IPS DF 4.7 (cell line): ENCODE measurements around the gene HTR1B.

Experiments
- DNase-seq: peaks from one replicate; pipeline ENCODE4 v3.0.0-alpha.2; 2013; ENCODE audit warnings: low spot score; ENCODE audit errors: extremely low read depth

The HTR1B gene, protein sequence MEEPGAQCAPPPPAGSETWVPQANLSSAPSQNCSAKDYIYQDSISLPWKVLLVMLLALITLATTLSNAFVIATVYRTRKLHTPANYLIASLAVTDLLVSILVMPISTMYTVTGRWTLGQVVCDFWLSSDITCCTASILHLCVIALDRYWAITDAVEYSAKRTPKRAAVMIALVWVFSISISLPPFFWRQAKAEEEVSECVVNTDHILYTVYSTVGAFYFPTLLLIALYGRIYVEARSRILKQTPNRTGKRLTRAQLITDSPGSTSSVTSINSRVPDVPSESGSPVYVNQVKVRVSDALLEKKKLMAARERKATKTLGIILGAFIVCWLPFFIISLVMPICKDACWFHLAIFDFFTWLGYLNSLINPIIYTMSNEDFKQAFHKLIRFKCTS

DNA sequence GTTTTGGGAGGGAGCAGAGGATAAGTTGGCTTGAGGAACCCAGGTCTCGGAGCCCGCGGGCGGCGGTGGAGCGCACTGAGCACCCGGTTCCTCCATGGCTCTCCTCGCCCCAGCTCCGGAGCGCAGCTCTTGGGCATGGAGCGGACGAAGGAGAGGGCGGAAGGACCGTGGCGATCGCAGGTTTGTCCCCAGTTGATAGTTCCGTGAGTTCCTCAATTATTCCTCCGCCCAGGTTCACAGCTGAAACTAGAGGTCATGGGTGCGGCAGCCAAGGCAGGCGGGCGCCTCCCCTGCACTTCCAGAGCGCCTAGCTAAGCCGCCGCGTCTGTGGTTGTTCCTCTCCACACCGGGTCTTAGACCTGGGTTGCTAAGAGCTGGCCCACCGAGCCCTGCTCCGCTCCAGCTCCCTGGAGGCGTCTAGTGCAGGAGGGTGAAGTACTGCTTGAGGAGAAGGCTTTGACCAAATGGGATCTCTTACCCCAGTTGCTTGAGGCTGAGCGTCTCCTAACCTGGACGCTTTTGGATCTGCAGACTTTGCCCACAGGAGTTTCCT, at the start of gene HTR1B:
TSS of gene HTR1B (minus strand) at position 184 of the 553 bp plus-strand sequence. CDS start at position 96, 88 bp downstream.
- DNase-seq: no peak

GRCh38 chr6:77512554-77512953, 49.3 kb upstream of the HTR1B start:
- DNase-seq: no peak

- DNase-seq: no peak
Observed at GRCh38 chr6:77511860-77512259, 48.6 kb upstream of the HTR1B start.

GRCh38 chr6:77502981-77503380, 39.7 kb upstream of the HTR1B start:
- no peak for DNase-seq

- DNase-seq: no peak
Observed at GRCh38 chr6:77492530-77492929, 29.2 kb upstream of the HTR1B start.

DNA sequence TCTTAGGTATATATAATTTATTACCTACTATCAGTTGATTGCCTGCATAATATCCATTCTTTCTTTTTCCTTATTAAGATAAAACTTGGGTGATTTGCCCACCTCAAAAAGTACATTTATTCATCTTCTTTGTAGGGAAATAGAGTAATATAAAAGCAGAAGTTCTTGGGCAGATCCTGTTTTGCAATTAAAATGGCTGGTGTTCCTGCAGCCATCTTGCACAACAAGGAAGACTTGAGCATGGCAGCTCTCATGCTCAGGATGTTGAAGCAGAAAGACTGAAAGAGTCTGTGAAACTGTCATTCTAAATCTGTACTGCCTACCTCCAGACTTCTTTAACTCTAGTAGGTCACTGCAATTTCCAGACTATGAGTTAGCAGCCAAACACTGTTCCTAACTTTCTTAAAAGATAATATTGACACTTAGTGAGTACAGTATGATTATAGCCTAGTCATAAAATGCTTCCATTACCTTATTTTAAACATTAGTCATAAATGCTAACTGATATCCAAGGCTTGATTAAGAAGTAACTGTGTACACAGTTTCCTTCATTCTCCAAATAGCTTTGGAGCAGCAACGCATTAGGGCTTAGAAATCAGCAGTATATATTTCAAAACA, 24.6 kb upstream of the HTR1B start:
- no peak for DNase-seq

GRCh38 chr6:77482981-77483380, 19.7 kb upstream of the HTR1B start:
- DNase-seq: no peak

DNA sequence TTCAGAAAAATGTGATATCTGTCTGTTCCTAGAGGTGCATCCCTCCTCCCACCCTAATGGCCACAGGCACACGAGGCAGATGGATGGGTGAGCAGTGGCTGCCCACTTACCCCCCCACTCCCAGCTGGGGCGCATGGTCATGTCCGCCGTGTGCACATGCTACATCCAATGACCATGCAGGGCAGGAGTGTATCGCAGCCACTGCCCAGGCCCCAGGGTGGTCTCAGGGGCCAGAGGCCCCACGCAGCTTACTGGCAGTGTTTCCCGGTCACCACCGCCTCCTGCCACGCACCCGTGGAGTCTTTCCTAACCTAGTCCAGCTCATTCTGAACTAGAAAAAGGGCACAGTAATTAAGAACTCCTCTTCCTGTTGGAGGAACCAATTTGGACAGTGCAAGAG, 11.7 kb upstream of the HTR1B start:
- no peak for DNase-seq

GRCh38 chr6:77474286-77474956, 11.1 kb upstream of the HTR1B start:
- no peak for DNase-seq

DNA sequence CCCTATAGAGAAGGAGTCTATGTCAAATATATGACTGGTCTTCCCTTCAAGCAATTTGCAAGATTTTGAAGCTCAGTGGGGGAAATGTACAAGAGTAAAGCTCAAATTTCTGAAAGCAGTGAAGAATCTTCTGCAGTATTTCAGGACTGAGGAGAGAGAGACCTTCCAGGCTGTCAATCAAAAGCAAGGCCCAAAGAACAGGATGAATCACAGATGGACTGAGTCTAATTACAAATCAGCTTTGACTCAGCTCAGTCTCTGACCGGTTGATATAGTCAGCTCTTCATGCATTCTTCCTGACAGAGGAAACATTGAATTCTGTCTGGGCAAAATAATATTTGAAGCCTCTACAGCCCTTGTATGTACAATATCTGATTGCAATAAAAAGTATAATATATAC, 7.7 kb upstream of the HTR1B start:
- DNase-seq: no peak

DNA sequence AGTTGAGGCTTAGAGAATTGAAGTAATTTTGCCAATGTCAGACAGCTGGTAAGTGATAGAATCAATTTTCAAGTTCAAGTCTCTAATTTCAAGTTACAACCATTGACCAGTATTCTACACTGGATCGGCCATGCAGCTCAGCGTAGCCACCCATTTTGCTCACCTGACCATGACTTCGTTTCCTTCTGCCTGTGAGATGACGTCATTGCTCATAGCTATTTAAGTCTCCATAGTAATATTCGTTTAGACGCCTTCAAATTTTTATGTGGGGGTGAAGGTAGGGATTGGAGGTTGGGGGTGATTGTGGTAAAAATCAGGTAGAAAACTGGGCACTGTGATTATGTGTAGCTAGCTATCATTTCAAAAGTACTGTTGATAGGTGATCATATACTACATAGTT, 5.6 kb upstream of the HTR1B start:
- DNase-seq: no peak

DNA sequence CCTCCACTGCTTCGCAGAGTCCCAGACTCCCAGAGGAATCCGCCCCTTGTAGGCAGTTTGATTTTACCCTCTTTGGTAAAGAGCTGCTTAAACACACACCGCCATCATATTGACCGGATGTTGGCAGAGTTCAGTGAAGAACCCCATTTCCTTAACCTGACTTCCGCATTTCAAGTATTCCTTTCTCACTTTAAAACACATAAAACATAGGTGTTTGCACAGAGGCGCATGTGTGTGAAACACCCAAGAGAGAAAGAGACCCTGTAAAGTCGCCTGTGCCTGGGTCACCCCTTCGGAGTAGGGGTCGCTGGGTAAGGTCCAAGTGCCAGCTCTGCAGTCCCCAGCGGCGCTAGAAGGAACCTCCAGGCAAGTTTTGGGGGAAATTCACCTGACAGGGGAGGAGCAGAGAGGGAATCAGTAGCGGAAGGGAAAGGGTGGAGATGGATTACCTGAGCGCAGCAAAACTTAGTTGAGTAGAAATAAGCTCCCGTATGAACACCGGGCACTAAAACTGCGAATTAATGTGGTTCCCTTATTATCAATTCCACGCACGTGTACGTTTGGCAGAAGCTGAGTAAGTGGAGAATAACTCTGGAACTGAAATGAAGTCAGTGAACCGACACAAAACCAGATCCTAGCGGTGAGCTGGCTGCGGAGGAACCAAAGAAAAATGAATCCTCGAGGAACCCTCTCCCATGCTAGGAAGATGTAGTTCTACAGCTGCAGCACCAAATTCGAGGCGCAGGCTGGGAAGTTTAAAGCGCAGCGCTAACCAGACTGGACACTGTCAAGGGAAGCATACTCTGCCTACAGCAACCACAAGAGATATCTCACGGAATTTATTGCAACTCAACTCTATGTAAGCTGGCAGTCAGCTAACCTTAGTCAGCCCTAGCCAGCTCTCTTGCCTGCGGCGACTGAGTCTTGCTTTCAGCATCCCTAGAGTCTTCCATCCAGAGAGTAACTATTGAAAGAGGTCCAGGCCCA, 3.5 kb upstream of the HTR1B start:
- DNase-seq: no peak

DNA sequence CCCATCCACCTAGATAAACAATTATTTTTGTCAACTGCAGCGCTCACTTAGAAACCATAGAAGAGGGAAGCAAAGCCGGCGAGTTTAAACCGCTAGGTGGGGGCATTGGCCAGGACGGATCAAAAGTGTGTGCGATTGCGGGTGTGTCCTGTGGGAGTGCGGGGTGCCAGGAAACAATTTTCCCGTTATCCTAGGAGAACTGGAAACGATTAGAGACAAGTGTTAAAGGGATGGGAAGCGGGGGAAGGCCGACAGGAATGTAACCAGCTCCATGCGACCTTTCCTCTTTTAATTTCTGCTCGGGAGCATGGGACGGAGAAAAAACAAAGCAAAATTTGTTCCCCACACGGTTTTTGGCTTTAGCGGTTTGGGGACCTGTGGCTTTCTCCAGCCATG, 2.8 kb upstream of the HTR1B start:
- no peak for DNase-seq

DNA sequence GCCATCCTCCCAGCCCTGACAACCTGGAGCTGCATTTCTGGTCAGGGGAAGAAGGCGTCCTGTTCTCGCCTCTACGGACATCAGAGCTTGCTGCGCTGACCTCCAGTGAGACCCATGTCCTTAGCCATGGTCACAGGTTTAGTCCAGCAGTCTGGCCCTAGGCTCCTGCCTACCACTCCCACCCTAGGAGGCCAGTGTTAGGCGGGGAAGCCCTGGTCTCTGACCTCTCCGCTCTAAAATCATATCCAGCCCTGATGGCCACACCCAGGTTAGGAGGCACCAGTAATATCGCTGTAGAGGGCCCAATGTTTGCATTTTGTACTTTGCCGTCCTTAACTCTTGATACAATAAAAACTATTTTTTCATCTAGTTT, 1.2 kb upstream of the HTR1B start:
- no peak for DNase-seq

GRCh38 chr6:77463861-77464494, 687 bp upstream of the HTR1B start:
- no peak for DNase-seq

DNA sequence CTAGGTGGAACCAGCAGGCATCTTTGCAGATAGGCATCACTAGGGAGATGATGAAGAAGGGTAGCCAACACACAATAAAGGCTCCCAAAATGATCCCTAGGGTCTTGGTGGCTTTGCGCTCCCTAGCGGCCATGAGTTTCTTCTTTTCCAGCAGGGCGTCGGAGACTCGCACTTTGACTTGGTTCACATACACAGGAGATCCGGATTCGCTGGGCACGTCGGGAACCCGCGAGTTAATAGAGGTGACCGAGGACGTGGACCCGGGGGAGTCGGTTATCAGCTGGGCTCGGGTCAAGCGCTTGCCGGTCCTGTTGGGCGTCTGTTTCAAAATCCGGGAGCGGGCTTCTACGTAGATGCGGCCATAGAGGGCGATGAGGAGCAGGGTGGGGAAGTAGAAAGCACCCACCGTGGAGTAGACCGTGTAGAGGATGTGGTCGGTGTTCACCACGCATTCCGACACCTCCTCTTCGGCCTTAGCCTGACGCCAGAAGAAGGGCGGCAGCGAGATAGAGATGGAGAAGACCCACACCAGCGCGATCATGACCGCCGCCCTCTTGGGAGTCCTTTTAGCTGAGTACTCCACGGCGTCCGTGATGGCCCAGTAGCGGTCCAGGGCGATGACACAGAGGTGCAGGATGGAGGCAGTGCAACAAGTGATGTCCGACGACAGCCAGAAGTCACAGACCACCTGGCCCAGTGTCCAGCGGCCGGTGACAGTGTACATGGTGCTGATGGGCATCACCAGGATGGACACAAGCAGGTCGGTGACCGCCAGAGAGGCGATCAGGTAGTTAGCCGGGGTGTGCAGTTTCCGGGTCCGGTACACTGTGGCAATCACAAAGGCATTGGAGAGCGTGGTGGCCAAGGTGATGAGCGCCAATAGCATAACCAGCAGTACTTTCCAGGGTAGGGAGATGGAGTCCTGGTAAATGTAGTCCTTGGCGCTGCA, 658 bp downstream of the HTR1B start:
- DNase-seq: no peak

DNA sequence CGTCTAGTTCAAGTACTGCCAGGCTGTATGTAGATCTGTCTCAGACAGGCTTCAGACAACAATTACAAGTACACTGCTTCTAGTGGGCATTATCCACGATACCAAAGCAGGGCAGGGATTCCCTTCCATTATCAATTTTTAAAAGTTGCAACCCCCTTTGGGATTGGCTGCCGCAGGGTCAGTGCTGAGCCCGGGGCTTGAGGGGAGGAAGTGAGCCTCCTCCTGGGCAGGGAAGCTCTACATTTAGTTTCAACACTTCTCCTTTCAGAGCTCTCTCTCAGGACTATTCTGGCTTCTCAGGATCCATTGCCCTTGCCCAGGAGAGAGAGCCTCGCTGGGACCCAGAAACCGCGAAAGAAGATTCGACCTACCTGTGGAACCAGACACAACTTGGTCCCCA, 1.5 kb downstream of the HTR1B start:
- DNase-seq: no peak

DNA sequence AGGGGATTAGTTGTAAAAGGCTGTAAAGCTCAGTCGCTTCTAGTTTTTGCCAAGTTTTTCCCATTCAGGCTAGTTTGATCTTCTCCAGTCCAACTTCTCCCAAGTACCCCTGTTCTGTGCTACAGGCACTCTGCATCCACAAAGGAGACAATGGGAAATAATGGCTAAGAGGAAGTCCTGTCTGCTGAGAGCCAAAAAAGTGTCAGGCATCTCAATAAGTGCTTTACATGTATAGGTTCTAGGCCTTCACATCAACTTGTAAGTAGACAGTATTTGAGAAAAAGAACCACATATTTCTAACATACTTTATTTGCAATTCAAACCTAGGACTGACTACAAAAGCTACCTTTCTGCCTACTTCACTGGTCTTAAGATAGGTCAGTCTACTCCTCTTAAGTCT, 4.9 kb downstream of the HTR1B start:
- DNase-seq: no peak

- DNase-seq: no peak
Observed at GRCh38 chr6:77457720-77458349, 5.5 kb downstream of the HTR1B start.
